ENCODE measurements around the gene STMN3. TPM values are rescaled to one million over a fixed set of nuclear protein-coding genes. Genes with fewer than 3 reads are reported as not detected.

Gene STMN3
- total and polyA plus RNA-seq, 11 donors: 2.9 to 15.6 (median 5.2) TPM

DNA sequence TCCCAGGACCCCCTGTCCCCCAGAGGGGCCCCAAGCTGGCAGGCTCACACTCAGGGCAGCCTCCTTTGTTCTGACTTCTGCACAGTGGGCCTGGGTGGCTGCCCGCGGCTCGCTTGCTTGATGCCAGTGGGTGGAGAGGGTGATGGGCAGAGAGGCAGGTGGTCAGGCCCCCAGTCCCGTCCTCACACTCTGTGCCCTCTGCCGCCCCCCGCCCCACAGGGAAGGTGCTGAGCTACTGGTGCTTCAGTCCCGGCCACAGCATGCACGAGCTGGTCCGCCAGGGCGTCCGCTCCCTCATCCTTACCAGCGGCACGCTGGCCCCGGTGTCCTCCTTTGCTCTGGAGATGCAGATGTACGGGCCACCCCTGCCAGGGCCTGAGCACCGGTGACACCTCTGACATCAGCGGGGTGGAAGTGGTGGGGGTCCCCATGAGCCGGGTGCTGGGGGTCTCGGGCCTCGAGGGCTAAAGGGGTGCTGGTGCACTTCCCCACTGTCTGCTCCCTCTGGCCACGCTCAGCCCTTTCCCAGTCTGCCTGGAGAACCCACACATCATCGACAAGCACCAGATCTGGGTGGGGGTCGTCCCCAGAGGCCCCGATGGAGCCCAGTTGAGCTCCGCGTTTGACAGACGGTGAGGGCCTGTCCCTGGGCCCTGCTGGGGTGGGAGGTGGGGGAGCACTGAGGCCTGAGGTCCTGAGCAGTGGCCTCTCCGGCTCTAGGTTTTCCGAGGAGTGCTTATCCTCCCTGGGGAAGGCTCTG is 34.4 kb upstream of the STMN3 start:
- H3K36me3 ChIP-seq: peaks cover 0 to 8% (median 0%) of the 10 kb centered on the region in 9 donors
- no peaks in the 10 kb centered on the region for H3K27me3 ChIP-seq
- TF ChIP-seq POLR2A (IDR thresholded peaks at IDR 0.05): no peak
- TF ChIP-seq, protein P1, sequence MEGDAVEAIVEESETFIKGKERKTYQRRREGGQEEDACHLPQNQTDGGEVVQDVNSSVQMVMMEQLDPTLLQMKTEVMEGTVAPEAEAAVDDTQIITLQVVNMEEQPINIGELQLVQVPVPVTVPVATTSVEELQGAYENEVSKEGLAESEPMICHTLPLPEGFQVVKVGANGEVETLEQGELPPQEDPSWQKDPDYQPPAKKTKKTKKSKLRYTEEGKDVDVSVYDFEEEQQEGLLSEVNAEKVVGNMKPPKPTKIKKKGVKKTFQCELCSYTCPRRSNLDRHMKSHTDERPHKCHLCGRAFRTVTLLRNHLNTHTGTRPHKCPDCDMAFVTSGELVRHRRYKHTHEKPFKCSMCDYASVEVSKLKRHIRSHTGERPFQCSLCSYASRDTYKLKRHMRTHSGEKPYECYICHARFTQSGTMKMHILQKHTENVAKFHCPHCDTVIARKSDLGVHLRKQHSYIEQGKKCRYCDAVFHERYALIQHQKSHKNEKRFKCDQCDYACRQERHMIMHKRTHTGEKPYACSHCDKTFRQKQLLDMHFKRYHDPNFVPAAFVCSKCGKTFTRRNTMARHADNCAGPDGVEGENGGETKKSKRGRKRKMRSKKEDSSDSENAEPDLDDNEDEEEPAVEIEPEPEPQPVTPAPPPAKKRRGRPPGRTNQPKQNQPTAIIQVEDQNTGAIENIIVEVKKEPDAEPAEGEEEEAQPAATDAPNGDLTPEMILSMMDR (IDR thresholded peaks at IDR 0.05): no peak
- no peak for ATAC-seq
- DNase-seq: no peak
- 85 to 88% (median 87%) methylated on average over 17 to 29 of the region's 29 CpGs for WGBS, 4 donors
- H3K4me3 ChIP-seq: peak overlapping the region in 6 of 12 donors; percentile 9 to 27 (median 22)
- H3K27ac ChIP-seq: peak overlapping the region; percentile 22 to 99 (median 88)
- intact Hi-C loops (cut with DNase I): loop anchor here in 1 of 10 donors (2.0 kb wide), 1 partner anchor 61 kb away; the partner anchor contains the start of gene GMEB2
- peaks cover 19 to 83% (median 43%) of the 10 kb centered on the region in 12 donors for H3K4me1 ChIP-seq
- no peaks in the 10 kb centered on the region for H3K9me3 ChIP-seq

DNA sequence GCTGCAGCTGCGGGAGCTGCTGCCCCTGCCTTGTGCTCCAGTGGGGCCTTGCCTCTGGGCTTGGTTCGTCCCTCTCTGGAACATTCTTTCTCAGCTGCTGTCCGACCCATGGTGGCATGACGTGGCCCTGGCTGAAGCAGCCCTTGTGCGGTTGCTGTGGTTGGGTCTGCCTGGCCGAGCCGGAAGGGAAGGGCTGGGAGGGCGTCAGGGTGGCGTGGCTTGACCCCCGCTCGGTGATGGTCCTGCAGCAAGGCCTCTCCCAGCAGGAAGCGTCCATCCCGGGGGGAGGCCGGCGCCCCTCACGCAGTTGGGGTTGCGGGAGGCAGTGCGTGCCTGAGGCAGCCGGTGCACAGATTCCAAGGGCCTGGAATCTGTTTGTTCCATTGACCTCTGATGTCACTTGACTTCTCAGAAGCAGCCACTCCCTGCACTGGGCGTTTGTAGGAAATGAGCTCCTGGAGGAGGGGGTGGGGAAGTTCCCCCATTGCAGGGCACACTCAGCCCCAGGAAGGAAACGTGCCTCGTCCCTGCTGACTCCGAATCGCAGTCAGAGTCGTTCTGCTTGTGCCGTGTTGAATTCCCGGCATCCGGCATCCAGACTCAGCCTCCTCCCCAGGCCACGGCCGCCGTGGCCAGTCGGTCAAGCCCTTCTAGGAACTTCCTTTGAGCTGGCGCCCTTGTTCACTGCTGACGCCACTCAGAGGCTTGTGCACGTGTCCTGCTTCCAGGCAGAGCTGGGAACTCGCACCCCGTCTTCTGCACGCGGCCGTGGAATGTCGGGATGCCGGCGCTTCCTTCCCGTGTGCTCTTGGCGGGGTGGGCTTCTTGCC is 33.5 kb upstream of the STMN3 start:
- peak overlapping the region in 9 of 12 donors; percentile 5 to 39 (median 20) for H3K4me3 ChIP-seq
- ATAC-seq (peak; percentile 60 to 84 (median 68)), DNase-seq (peak; percentile 86 to 92 (median 87))
- TF ChIP-seq, protein P1 (IDR thresholded peaks at IDR 0.05): no peak
- TF ChIP-seq POLR2A (IDR thresholded peaks at IDR 0.05): peak in 1 of 2 donors; percentile 36
- 29 to 48% (median 35%) methylated on average over 17 to 45 of the region's 45 CpGs for WGBS, 4 donors
- peaks cover 19 to 83% (median 50%) of the 10 kb centered on the region in 12 donors for H3K4me1 ChIP-seq
- H3K27me3 ChIP-seq: no peaks in the 10 kb centered on the region
- H3K36me3 ChIP-seq: peaks cover 0 to 8% (median 0%) of the 10 kb centered on the region in 9 donors
- intact Hi-C loops (cut with DNase I): loop anchor here in 1 of 10 donors (2.0 kb wide), 1 partner anchor 60 kb away; the partner anchor contains the start of gene GMEB2
- peak overlapping the region; percentile 22 to 99 (median 88) for H3K27ac ChIP-seq
- H3K9me3 ChIP-seq: no peaks in the 10 kb centered on the region

DNA sequence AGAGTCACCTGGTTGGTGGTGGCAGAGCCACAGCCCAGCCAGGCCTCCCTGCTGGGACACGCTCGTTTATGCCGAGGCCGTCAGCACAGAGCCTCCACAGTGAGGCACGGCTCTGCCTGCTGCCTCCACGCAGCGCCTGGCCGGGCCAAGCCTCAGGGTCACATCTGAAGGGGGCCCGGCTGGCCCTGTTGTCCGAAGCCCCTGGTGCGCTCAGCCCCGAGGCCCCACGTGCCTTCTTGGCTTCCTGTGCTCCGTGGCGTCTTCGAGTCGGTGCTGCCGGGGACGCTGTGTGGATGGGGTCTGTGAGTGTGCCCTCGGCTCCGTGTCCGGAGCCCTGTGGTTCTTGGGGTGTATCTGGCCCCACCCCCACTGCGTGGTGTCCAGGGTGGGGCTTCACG is 32.9 kb upstream of the STMN3 start:
- peak overlapping the region in 8 of 12 donors; percentile 5 to 39 (median 22) for H3K4me3 ChIP-seq
- ATAC-seq: no peak

More for the DNA sequence above, 32.9 kb upstream of the STMN3 start:
- DNase-seq: peak in 1 of 5 donors; percentile 41
- TF ChIP-seq, protein P1 (IDR thresholded peaks at IDR 0.05): no peak
- TF ChIP-seq POLR2A (IDR thresholded peaks at IDR 0.05): no peak
- intact Hi-C loops (cut with DNase I): loop anchor here in 1 of 10 donors (2.0 kb wide), 1 partner anchor 59 kb away; the partner anchor contains the start of gene GMEB2
- Histone ChIP-seq H3K9me3 (no peaks in the 10 kb centered on the region), H3K27me3 (no peaks in the 10 kb centered on the region), H3K36me3 (peaks cover 0 to 8% (median 0%) of the 10 kb centered on the region in 9 donors), H3K4me1 (peaks cover 19 to 83% (median 53%) of the 10 kb centered on the region in 12 donors), H3K27ac (peak overlapping the region; percentile 22 to 99 (median 88))
- WGBS, 4 donors: 83 to 89% (median 86%) methylated on average over 7 to 24 of the region's 24 CpGs
